SK-N-MC (cell line): Measurements from ENCODE around the gene RIGI.
"Not testable (repeated sequence)": the region's sequence is repeated elsewhere in the genome, so short reads cannot be mapped to it uniquely, and the experiment has no call there.

Experiments used
- DNase-seq: peaks from one replicate; pipeline ENCODE4 v3.0.0-alpha.2; 2011; ENCODE audit warnings: low read depth, low spot score
- H3K27ac ChIP-seq: fragments of 200-600 bp; sonication (generic); 2 replicates; pipeline ENCODE4 v1.5.1; 2016; ENCODE audit warnings: mixed run types
- H3K36me3 ChIP-seq: fragments of 200-600 bp; sonication (generic); 2 replicates; pipeline ENCODE4 v1.6.1; 2017; ENCODE audit warnings: antibody characterized with exemption, low read length, mixed read lengths; ENCODE audit not compliant: insufficient read depth
- H3K4me3 ChIP-seq: fragments of 200-600 bp; sonication (generic); 2 replicates; pipeline ENCODE4 v1.5.1; 2016
- H3K9ac ChIP-seq: fragments of 200-600 bp; sonication (generic); 2 replicates; pipeline ENCODE4 v1.8.0; 2017; ENCODE audit warnings: mixed run types, mixed read lengths; ENCODE audit not compliant: insufficient read length
- H3K9me3 ChIP-seq: fragments of 200-600 bp; sonication (generic); 2 replicates; pipeline ENCODE4 v1.6.1; 2017; ENCODE audit warnings: low read depth, mild to moderate bottlenecking, antibody characterized with exemption, low read length, moderate library complexity, mixed read lengths
- EZH2 ChIP-seq: fragments of 200-600 bp; sonication (generic); IDR thresholded peaks from one replicate; pipeline ENCODE4 v1.6.1; 2017; ENCODE audit warnings: antibody characterized with exemption
- FOXP2 ChIP-seq: optimal IDR thresholded peaks from 2 replicates; pipeline ENCODE3; 2011; ENCODE audit warnings: mild to moderate bottlenecking, moderate library complexity; ENCODE audit not compliant: insufficient read depth; ENCODE audit errors: extremely low read length, control extremely low read depth
- POLR2AphosphoS5 ChIP-seq: IDR thresholded peaks from 2 replicates; pipeline ENCODE4 v1.6.1; 2012; ENCODE audit warnings: mild to moderate bottlenecking, low read depth, low read length, borderline replicate concordance

Gene RIGI

DNA sequence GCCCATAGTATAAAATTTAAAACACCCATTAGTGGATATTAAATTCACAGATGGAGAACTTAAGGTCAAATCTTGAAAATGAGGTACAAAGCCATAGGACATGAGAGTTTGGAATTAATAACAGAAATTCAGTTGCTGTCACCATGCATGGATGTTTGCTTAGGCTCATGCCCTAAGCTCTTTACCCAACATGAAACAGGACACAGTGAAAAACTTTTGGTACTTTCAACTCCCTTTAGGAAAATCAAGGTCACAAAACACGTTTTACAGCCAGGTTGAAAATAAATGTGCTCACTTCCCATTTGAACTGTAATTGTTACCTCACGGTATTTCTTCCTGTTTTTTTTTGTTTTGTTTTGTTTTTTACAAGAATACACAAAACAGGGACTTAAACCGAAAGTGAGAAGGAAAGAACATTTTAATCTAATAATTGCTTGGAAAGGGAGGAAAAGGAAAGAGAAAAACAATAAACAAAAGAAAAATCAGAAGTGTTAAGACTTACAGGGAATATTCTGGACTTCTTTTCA, 32.5 kb upstream of the RIGI start:
- H3K27ac ChIP-seq: no peak overlapping the region
- DNase-seq: no peak
- H3K9me3 ChIP-seq: no peaks in the 10 kb centered on the region
- H3K36me3 ChIP-seq: peaks cover 3% of the 10 kb centered on the region; the same call in 1 of the 2 replicates
- no peak overlapping the region for H3K9ac ChIP-seq
- H3K4me3 ChIP-seq: no peak overlapping the region
- TF ChIP-seq EZH2: no peak

DNA sequence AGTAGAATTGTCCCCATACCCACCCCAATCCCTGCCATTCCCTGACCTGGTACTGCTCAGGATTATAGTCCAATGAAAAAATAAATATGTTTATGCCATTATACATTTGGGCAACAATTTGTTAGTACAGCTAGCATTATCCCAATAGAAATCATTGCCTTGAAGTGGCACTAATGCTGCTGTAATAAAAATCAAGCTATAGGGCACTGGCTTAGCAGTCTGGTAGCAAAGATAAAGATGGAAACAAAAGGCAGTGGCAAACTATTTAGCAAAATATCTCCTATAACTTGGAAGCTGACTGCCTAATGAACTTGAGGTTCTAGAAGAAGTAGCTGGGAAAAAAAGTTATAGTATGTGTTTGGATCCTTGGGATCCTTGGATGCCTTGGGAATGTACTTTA, 28.6 kb upstream of the RIGI start:
- Histone ChIP-seq H3K4me3 (no peak overlapping the region), H3K36me3 (peaks cover 9% of the 10 kb centered on the region; the same call in 1 of the 2 replicates), H3K27ac (0 out of 2 replicates have a peak overlapping the region, but pooled peaks have one; percentile 37), H3K9ac (no peak overlapping the region), H3K9me3 (no peaks in the 10 kb centered on the region)
- DNase-seq: no peak
- no peak for TF ChIP-seq EZH2
- no peak for TF ChIP-seq POLR2AphosphoS5
- TF ChIP-seq FOXP2: no peak

DNA sequence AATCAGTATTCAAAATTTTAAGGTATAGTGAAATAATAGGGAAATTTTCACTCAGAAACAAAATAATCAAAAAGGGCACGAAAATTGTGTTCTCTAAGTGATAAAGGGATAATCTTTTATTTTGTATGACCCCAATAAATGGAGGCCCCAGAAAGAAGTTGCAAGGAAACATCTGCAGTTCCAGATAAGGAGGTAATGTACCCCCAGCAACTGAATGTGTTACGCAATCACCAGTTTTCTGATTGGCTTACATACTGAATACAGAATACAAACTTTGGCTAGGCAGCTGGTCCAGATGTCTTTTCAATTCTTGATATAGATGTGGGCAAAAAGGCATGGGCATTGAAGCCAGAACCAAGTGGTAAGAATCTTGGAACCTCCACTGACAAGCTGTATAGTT, 28.1 kb upstream of the RIGI start:
- Histone ChIP-seq H3K4me3 (no peak overlapping the region), H3K9me3 (no peaks in the 10 kb centered on the region), H3K9ac (no peak overlapping the region), H3K27ac (peak overlapping the region; percentile 37; the same call in 1 of the 2 replicates), H3K36me3 (peaks cover 12% of the 10 kb centered on the region; the same call in 1 of the 2 replicates)
- DNase-seq: no peak
- TF ChIP-seq FOXP2 (no peak), POLR2AphosphoS5 (no peak), EZH2 (no peak)

DNA sequence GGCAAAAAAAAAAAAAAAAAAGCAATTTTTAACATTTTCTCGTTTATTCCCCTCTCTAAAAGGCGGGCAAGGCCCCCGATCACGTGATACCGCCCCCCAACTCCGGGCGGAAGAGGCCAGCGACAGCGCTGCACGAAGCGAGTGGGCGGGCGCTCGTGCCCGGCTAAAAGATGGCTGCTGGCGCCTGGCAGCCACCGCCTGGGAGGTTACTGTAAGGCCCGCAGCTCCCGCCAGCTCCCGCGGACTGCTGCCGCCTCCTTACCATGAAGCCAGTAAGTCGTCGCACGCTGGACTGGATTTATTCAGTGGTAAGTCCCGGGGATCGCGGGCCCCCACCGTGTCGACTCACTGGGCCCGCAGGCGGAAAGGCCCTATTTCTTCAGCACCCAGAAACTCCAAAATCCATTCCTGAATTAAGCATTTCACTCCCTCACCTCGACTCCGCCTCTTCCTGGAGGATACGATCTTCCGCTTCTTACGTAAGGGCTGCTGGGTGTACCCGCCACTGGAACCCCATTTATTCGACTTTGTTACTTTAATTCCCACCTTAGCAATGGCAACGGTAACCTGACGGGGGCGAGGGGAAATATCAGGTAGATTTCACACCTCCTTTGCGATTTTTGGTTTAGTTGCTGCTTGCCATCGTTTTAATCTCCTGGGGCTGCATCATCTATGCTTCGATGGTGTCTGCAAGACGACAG, 26.3 kb upstream of the RIGI start, which contains the start of the genes SMIM27 and TOPORS:
Gene SMIM27, plus strand, starts transcription at position 156 of the 701 bp plus-strand sequence. Its CDS starts 108 bp downstream, at position 264.
Gene TOPORS, minus strand, starts transcription at position 415 of the 701 bp plus-strand sequence. Its CDS starts 150 bp downstream, at position 265.
- peak within 1 kb of the TSS; percentile 97 for H3K27ac ChIP-seq
- H3K36me3 ChIP-seq: peaks cover 21% of the 10 kb centered on the region
- TF ChIP-seq POLR2AphosphoS5: peak; percentile 92
- no peak for TF ChIP-seq FOXP2
- peak; percentile 82 for DNase-seq
- H3K9ac ChIP-seq: peak within 1 kb of the TSS; percentile 98
- H3K9me3 ChIP-seq: no peaks in the 10 kb centered on the region
- peak within 1 kb of the TSS; percentile 97 for H3K4me3 ChIP-seq

DNA sequence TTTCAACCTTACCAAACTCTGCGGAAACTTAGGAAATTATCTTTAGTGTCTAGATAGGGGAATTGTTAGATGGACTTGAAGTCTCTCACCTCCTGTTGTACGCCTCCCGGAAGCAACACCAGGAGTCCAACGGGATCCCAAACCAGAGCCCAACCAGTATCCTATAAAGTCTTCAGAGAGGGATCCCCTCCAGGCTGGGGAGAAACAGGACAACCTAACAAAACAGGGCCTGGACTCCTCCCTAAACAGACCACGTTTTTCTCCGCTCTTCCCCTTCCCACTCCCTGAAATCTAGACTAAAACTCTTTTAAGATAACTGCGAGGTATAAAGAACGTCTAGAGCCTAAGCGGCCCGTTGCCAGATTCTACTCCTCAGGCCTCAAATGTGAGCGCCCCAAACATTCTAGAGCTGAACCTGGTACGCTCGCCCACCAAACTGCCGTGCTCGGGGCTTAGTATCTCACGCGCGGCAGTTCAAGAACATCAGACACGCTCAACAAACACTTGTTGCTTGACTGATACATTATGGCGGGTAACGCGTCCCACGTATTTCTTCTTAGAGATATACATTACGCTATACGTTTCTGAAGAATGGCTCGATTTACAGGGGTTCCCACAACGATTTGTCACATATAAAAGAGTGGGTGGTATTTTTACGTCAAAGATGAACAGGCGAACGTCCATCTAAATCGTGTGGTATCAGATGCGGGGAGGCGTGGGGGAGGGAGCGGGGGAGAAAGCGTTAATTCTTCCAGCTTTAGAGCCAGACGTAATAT, 25.5 kb upstream of the RIGI start:
- Histone ChIP-seq H3K4me3 (peak overlapping the region; percentile 97), H3K36me3 (peaks cover 27% of the 10 kb centered on the region), H3K27ac (peak overlapping the region; percentile 97), H3K9ac (peak overlapping the region; percentile 98), H3K9me3 (no peaks in the 10 kb centered on the region)
- no peak for DNase-seq
- TF ChIP-seq POLR2AphosphoS5: peak; percentile 2; the same call in 1 of the 2 replicates
- no peak for TF ChIP-seq EZH2

DNA sequence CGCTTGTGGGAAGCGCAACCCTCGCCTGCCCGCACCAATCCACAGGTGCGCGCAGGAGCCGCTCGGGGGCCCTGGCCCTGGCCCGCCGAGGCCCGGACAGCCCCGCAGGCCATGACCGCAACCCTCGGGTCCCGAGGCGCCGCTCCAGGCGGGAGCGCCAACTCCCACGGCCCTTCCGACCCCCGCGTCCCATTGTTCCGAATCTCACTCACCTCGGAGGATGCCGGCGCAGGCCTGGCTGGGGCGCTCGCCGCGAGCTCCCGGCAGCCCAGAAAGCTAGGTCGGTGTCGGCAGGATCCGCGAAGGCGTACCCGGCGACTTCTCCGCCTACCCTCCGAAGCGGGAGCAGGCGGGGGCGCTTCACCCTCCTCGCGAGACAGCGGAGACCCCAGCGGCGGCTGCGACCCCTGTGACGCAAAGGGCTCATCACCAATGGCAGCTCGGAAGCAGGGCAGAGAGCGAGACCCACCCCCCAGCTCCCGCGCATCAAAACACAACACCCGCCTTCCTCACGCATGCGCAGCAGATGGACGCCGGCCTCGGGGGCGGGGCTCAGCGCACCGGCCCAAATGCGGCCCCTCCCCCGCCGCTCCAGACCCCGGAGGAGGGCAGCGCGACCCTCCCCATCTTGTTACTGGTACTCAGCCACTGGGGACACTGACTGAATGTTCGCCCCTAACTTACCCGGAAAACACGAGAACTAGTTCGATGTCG, 24.7 kb upstream of the RIGI start:
- Histone ChIP-seq H3K9ac (peak overlapping the region; percentile 98), H3K27ac (peak overlapping the region; percentile 97), H3K9me3 (no peaks in the 10 kb centered on the region), H3K36me3 (peaks cover 27% of the 10 kb centered on the region), H3K4me3 (peak overlapping the region; percentile 97)
- TF ChIP-seq POLR2AphosphoS5: peak; percentile 64; the same call in 1 of the 2 replicates
- TF ChIP-seq FOXP2: no peak
- no peak for TF ChIP-seq EZH2
- DNase-seq: peak; percentile 71

DNA sequence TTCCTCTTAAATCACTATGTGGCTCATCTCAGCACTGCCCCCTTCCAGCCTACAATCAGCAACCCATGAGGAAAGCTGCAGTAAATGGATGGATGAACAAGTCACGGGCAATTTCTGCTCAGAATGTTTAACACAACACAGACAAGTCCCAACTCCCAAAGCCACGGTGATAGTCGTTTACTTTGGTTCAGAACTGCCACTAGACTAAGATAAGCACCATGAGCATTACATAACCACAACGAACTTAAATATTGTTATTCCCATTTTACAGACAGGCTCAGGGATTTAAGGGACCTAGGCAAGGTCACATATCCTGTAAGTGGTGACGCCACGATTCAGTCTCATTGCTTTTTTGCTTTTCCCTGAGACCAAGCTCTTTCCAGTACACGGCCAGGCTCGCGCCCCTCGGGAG, 24.2 kb upstream of the RIGI start:
- Histone ChIP-seq H3K27ac (no peak overlapping the region), H3K36me3 (peaks cover 27% of the 10 kb centered on the region), H3K9me3 (no peaks in the 10 kb centered on the region), H3K9ac (peak overlapping the region; percentile 98), H3K4me3 (peak overlapping the region; percentile 97)
- DNase-seq: no peak
- no peak for TF ChIP-seq EZH2
- TF ChIP-seq POLR2AphosphoS5: no peak
- no peak for TF ChIP-seq FOXP2

DNA sequence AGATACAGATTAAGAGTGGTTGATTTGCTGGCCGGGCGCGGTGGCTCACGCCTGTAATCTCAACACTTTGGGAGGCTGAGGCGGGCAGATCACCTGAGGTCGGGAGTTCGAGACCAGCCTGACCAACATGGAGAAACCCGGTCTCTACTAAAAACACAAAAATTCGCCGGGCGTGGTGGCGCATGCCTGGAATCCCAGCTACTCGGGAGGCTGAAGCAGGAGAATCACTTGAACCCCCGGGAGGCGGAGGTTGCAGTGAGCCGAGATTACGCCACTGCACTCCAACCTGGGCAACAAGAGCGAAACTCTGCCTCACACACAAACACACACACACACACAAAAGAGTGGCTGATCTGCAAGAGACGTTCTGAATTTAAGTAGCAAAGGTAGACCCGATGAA, 22.2 kb upstream of the RIGI start:
- H3K27ac ChIP-seq, DNase-seq: not testable (repeated sequence)

More for the DNA sequence above, 22.2 kb upstream of the RIGI start:
- H3K4me3 ChIP-seq, H3K9me3 ChIP-seq, H3K9ac ChIP-seq: not testable (repeated sequence)
- peaks cover 39% of the 10 kb centered on the region for H3K36me3 ChIP-seq
